Measurements from ENCODE around the gene PJVK. TPM values are rescaled to one million over a fixed set of nuclear protein-coding genes. Genes with fewer than 3 reads are reported as not detected.
A peak's percentile ranks its signal among the peaks of the same experiment; 100 is the strongest.
"Not testable (repeated sequence)": the region's sequence is repeated elsewhere in the genome, so short reads cannot be mapped to it uniquely, and the experiment has no call there.

The PJVK gene
- total and polyA plus RNA-seq, 2 of the 13 experiments (the other 11 are each of a cell fraction or from before 2014, with no cell fraction given), result 1.2 to 2.6 TPM

DNA sequence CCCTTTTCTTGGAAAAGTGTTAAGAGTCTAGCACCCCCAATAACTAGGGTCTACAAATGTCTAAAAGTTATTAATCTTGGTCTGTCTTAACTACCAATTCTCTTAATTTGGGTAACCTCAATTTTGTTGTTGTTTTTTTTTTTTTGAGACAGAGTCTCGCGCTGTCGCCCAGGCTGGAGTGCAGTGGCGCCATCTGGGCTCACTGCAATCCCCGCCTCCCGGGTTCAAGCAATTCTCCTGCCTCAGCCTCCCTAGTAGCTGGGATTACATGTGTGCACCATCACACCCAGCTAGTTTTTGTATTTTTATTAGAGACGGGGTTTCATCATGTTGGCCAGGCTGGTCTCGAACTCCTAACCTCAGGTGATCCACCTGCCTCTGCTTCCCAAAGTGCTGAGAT lies 38.7 kb upstream of the PJVK start:
- H3K9me3 ChIP-seq (ENCODE audit: low read length); H3K27me3 ChIP-seq (ENCODE audit: control insufficient read depth in 1 of 2, insufficient read depth in 2 of 2, low read length in 2 of 2); H3K36me3 ChIP-seq (replicated peaks in 1 of 2; ENCODE audit: control insufficient read depth in 1 of 2, insufficient read depth in 2 of 2, low read length in 2 of 2); DNase-seq (ENCODE audit: low spot score); ATAC-seq; H3K4me3 ChIP-seq (replicated peaks in 1 of 3; ENCODE audit: insufficient read depth in 1 of 3, low read depth in 2 of 3, low read length in 3 of 3); CTCF ChIA-PET (ENCODE audit: low intra/inter-chr PET ratio, low total read pairs); BruUV-seq (replicated peaks); H2AFZ ChIP-seq (ENCODE audit: low read length); FAIRE-seq; H3K4me2 ChIP-seq (ENCODE audit: low read depth, low read length); H3K79me2 ChIP-seq (ENCODE audit: insufficient read depth, low read length); H4K20me1 ChIP-seq (ENCODE audit: insufficient read depth, low read length); H3K9ac ChIP-seq (ENCODE audit: insufficient read depth, low read depth, low read length); H3K27ac ChIP-seq (ENCODE audit: extremely low read length, insufficient read depth, low read length): not testable (repeated sequence)
- WGBS (ENCODE audit: low lambda C conversion rate), result 96% methylated on average over 8 of the region's 8 CpGs
- POLR2A ChIA-PET, result interaction anchor here (3.3 to 3.8 kb wide), 2 partner anchors 16 to 38 kb away, joined by 36 to 47 read pairs; partner anchors contain the start of genes PJVK and PRKRA
- in situ Hi-C loops (cut with HindIII; ENCODE audit: extremely low pct_ligation_motif_present, low pct_unique_long_range_greater_than_20kb), result loop anchor here (10.0 kb wide), 2 partner anchors 108 to 298 kb away; partner anchors contain the start of gene RBM45
- peaks cover 16% of the 10 kb centered on the region; the same call in 1 of the 2 replicates for H3K4me1 ChIP-seq (ENCODE audit: insufficient read depth, low read length)
- intact Hi-C loops (cut with micrococcal nuclease; ENCODE audit: unreplicated experiment), result loop anchor here (5.0 kb wide), 1 partner anchor 430 kb away; no protein-coding TSS in a partner anchor

- intact Hi-C loops (cut with micrococcal nuclease; ENCODE audit: unreplicated experiment), result loop anchor here (1.0 to 5.0 kb wide), 6 partner anchors 16 to 431 kb away; partner anchors contain the start of genes PJVK, PRKRA and RBM45
- TF ChIP-seq MBNL3 (CRISPR knock-in tag; conservative IDR thresholded peaks at IDR 0.05) (no peak), ZNF766 (CRISPR knock-in tag; IDR thresholded peaks at IDR 0.05; ENCODE audit: borderline replicate concordance) (no peak), NFIB (CRISPR knock-in tag; IDR thresholded peaks at IDR 0.05; ENCODE audit: borderline replicate concordance) (no peak), ZNF883 (CRISPR knock-in tag; IDR thresholded peaks at IDR 0.05; ENCODE audit: not compliant biosample characterization) (no peak), SYNCRIP (IDR thresholded peaks at IDR 0.05; ENCODE audit: insufficient read depth, low read depth, low read length) (no peak), HNF4A (CRISPR knock-in tag; IDR thresholded peaks at IDR 0.05) (no peak)
- TF ChIP-seq, protein P1, sequence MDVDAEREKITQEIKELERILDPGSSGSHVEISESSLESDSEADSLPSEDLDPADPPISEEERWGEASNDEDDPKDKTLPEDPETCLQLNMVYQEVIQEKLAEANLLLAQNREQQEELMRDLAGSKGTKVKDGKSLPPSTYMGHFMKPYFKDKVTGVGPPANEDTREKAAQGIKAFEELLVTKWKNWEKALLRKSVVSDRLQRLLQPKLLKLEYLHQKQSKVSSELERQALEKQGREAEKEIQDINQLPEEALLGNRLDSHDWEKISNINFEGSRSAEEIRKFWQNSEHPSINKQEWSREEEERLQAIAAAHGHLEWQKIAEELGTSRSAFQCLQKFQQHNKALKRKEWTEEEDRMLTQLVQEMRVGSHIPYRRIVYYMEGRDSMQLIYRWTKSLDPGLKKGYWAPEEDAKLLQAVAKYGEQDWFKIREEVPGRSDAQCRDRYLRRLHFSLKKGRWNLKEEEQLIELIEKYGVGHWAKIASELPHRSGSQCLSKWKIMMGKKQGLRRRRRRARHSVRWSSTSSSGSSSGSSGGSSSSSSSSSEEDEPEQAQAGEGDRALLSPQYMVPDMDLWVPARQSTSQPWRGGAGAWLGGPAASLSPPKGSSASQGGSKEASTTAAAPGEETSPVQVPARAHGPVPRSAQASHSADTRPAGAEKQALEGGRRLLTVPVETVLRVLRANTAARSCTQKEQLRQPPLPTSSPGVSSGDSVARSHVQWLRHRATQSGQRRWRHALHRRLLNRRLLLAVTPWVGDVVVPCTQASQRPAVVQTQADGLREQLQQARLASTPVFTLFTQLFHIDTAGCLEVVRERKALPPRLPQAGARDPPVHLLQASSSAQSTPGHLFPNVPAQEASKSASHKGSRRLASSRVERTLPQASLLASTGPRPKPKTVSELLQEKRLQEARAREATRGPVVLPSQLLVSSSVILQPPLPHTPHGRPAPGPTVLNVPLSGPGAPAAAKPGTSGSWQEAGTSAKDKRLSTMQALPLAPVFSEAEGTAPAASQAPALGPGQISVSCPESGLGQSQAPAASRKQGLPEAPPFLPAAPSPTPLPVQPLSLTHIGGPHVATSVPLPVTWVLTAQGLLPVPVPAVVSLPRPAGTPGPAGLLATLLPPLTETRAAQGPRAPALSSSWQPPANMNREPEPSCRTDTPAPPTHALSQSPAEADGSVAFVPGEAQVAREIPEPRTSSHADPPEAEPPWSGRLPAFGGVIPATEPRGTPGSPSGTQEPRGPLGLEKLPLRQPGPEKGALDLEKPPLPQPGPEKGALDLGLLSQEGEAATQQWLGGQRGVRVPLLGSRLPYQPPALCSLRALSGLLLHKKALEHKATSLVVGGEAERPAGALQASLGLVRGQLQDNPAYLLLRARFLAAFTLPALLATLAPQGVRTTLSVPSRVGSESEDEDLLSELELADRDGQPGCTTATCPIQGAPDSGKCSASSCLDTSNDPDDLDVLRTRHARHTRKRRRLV (CRISPR knock-in tag; IDR thresholded peaks at IDR 0.05), result peak; percentile 71; the same call in 1 of the 2 replicates
- TF ChIP-seq, protein P2, sequence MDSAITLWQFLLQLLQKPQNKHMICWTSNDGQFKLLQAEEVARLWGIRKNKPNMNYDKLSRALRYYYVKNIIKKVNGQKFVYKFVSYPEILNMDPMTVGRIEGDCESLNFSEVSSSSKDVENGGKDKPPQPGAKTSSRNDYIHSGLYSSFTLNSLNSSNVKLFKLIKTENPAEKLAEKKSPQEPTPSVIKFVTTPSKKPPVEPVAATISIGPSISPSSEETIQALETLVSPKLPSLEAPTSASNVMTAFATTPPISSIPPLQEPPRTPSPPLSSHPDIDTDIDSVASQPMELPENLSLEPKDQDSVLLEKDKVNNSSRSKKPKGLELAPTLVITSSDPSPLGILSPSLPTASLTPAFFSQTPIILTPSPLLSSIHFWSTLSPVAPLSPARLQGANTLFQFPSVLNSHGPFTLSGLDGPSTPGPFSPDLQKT (CRISPR knock-in tag; IDR thresholded peaks at IDR 0.05; ENCODE audit: borderline replicate concordance), result no peak
Observed at GRCh38 chr2:178413472-178414265, 37.5 kb upstream of the PJVK start.

More at GRCh38 chr2:178413472-178414265, 37.5 kb upstream of the PJVK start:
- ChIA-PET CTCF (ENCODE audit: low intra/inter-chr PET ratio, low total read pairs) (interaction anchor here (1.3 to 2.7 kb wide), 4 partner anchors 16 to 304 kb away, joined by 5 to 24 read pairs (median 8); no protein-coding TSS in a partner anchor), POLR2A (interaction anchor here (1.3 to 3.8 kb wide), 6 partner anchors 9 to 301 kb away, joined by 3 to 47 read pairs (median 10); partner anchors contain the start of genes PJVK, PLEKHA3, PRKRA and RBM45)
- H3K4me2 ChIP-seq (ENCODE audit: low read depth, low read length), result peak overlapping the region; percentile 92
- H3K9me3 ChIP-seq (ENCODE audit: low read length), result no peaks in the 10 kb centered on the region
- in situ Hi-C loops (cut with HindIII; ENCODE audit: extremely low pct_ligation_motif_present, low pct_unique_long_range_greater_than_20kb), result loop anchor here (10.0 kb wide), 2 partner anchors 109 to 299 kb away; partner anchors contain the start of gene RBM45
- H3K36me3 ChIP-seq (replicated peaks in 1 of 2; ENCODE audit: control insufficient read depth in 1 of 2, insufficient read depth in 2 of 2, low read length in 2 of 2), result no peaks in the 10 kb centered on the region
- H3K27me3 ChIP-seq (ENCODE audit: control insufficient read depth in 1 of 2, insufficient read depth in 2 of 2, low read length in 2 of 2), result peaks cover 0 to 9% of the 10 kb centered on the region in 2 experiments; a peak in 1 of 5 replicates
- DNase-seq (ENCODE audit: low spot score) (peak; percentile 30), FAIRE-seq (no peak), ATAC-seq (peak; percentile 85)
- no peak overlapping the region for H3K27ac ChIP-seq (ENCODE audit: extremely low read length, insufficient read depth, low read length)
- WGBS (ENCODE audit: low lambda C conversion rate), result 2% methylated on average over 30 of the region's 45 CpGs
- no peaks in the 10 kb centered on the region for H3K79me2 ChIP-seq (ENCODE audit: insufficient read depth, low read length)
- peak overlapping the region; percentile 57 for H2AFZ ChIP-seq (ENCODE audit: low read length)
- BruUV-seq (replicated peaks), result no TSS peak
- peaks cover 16% of the 10 kb centered on the region; the same call in 1 of the 2 replicates for H3K4me1 ChIP-seq (ENCODE audit: insufficient read depth, low read length)
- H3K4me3 ChIP-seq (replicated peaks in 1 of 3; ENCODE audit: insufficient read depth in 1 of 3, low read depth in 2 of 3, low read length in 3 of 3), result peak overlapping the region; percentile 60 to 75 (median 65)
- peak overlapping the region; percentile 41 for H3K9ac ChIP-seq (ENCODE audit: insufficient read depth, low read depth, low read length)
- H4K20me1 ChIP-seq (ENCODE audit: insufficient read depth, low read length), result no peaks in the 10 kb centered on the region
